H9 (cell line): Measurements from ENCODE around the gene FARP2. TPM values are rescaled to one million over a fixed set of nuclear protein-coding genes. Genes with fewer than 3 reads are reported as not detected.

Experiments used
- DNase-seq: peaks from one replicate; pipeline ENCODE4 v3.0.0-alpha.2; 2017
- H2AFZ ChIP-seq: one replicate; pipeline ENCODE4 v1.6.1; 2013; ENCODE audit warnings: mild to moderate bottlenecking, low read length, control low read depth, moderate library complexity
- H2AK5ac ChIP-seq: 2 replicates; pipeline ENCODE4 v1.6.1; 2013; ENCODE audit warnings: low read length, control low read depth, mixed read lengths; ENCODE audit not compliant: insufficient read length
- H2BK120ac ChIP-seq: one replicate; pipeline ENCODE4 v1.6.1; 2013; ENCODE audit warnings: low read depth, mild to moderate bottlenecking, low read length, control low read depth, inconsistent platforms; ENCODE audit not compliant: poor library complexity, severe bottlenecking
- H2BK12ac ChIP-seq: 2 replicates; pipeline ENCODE4 v1.6.1; 2013; ENCODE audit warnings: low read length, control low read depth, mixed read lengths, low read depth; ENCODE audit not compliant: insufficient read length
- H2BK15ac ChIP-seq: 2 replicates; pipeline ENCODE4 v1.6.1; 2013; ENCODE audit warnings: low read depth, low read length, control low read depth
- H2BK20ac ChIP-seq: one replicate; pipeline ENCODE4 v1.6.1; 2013; ENCODE audit warnings: low read depth, mild to moderate bottlenecking, low read length, control low read depth, inconsistent platforms; ENCODE audit not compliant: poor library complexity, severe bottlenecking
- H2BK5ac ChIP-seq: 2 replicates; pipeline ENCODE4 v1.6.1; 2013; ENCODE audit warnings: low read length, control low read depth, mixed read lengths; ENCODE audit not compliant: insufficient read length
- H3K14ac ChIP-seq: 2 replicates; pipeline ENCODE4 v1.6.1; 2013; ENCODE audit warnings: low read length, control low read depth; ENCODE audit not compliant: insufficient read depth
- H3K18ac ChIP-seq: 2 replicates; pipeline ENCODE4 v1.6.1; 2013; ENCODE audit warnings: low read depth, mild to moderate bottlenecking, mixed read lengths, low read length, control low read depth; ENCODE audit not compliant: insufficient read length
- H3K23ac ChIP-seq: 2 replicates; pipeline ENCODE4 v1.6.1; 2013; ENCODE audit warnings: low read length, control low read depth, mixed read lengths, low read depth; ENCODE audit not compliant: insufficient read length
- H3K23me2 ChIP-seq: 2 replicates; pipeline ENCODE4 v1.6.1; 2013; ENCODE audit warnings: low read depth, mild to moderate bottlenecking, mixed read lengths, low read length, control low read depth; ENCODE audit not compliant: insufficient read length, poor library complexity, severe bottlenecking
- H3K27ac ChIP-seq: 2 replicates; pipeline ENCODE4 v1.5.1; 2013; ENCODE audit warnings: low read length, control low read depth, mixed read lengths, low read depth; ENCODE audit not compliant: insufficient read length
- H3K27me3 ChIP-seq: 2 replicates; pipeline ENCODE4 v1.6.1; 2013; ENCODE audit warnings: low read length, control low read depth, inconsistent platforms; ENCODE audit not compliant: insufficient read depth
- H3K4ac ChIP-seq: 2 replicates; pipeline ENCODE4 v1.6.1; 2013; ENCODE audit warnings: low read depth, mild to moderate bottlenecking, control low read depth, inconsistent platforms, low read length, moderate library complexity
- H3K4me1 ChIP-seq: 2 replicates; pipeline ENCODE4 v1.6.1; 2013; ENCODE audit warnings: low read length, control low read depth, inconsistent platforms; ENCODE audit not compliant: insufficient read depth
- H3K4me2 ChIP-seq: 2 replicates; pipeline ENCODE4 v1.6.1; 2013; ENCODE audit warnings: low read length, control low read depth, mixed read lengths; ENCODE audit not compliant: insufficient read length, insufficient read depth
- H3K56ac ChIP-seq: 2 replicates; pipeline ENCODE4 v1.6.1; 2013; ENCODE audit warnings: low read depth, mild to moderate bottlenecking, mixed read lengths, low read length, control low read depth; ENCODE audit not compliant: insufficient read length
- H3K79me1 ChIP-seq: 2 replicates; pipeline ENCODE4 v1.6.1; 2013; ENCODE audit warnings: low read depth, mild to moderate bottlenecking, moderate library complexity, low read length, control low read depth, inconsistent platforms; ENCODE audit not compliant: insufficient read depth, poor library complexity, severe bottlenecking
- H3K79me2 ChIP-seq: 2 replicates; pipeline ENCODE4 v1.6.1; 2013; ENCODE audit warnings: low read length, control low read depth, inconsistent platforms; ENCODE audit not compliant: insufficient read depth
- H3K9ac ChIP-seq: 2 replicates; pipeline ENCODE4 v1.6.1; 2013; ENCODE audit warnings: low read length, control low read depth, mixed read lengths; ENCODE audit not compliant: insufficient read length; ENCODE audit errors: extremely low read depth
- H3K9me3 ChIP-seq: one replicate; pipeline ENCODE4 v1.6.1; 2013; ENCODE audit warnings: low read depth, low read length, inconsistent platforms; ENCODE audit not compliant: control insufficient read depth
- H3T11ph ChIP-seq: one replicate; pipeline ENCODE4 v1.6.1; 2013; ENCODE audit warnings: mild to moderate bottlenecking, low read length, control low read depth, inconsistent platforms
- H4K20me1 ChIP-seq: one replicate; pipeline ENCODE4 v1.6.1; 2013; ENCODE audit not compliant: control insufficient read depth, insufficient read length, insufficient read depth
- H4K5ac ChIP-seq: 2 replicates; pipeline ENCODE4 v1.6.1; 2013; ENCODE audit warnings: low read depth, mild to moderate bottlenecking, mixed read lengths, low read length, control low read depth; ENCODE audit not compliant: insufficient read length
- H4K8ac ChIP-seq: replicated peaks from 2 replicates; pipeline ENCODE4 v1.6.1; 2013; ENCODE audit warnings: low read length, control low read depth, mixed read lengths, low read depth; ENCODE audit not compliant: insufficient read length
- H4K91ac ChIP-seq: 2 replicates; pipeline ENCODE4 v1.6.1; 2013; ENCODE audit warnings: low read depth, mild to moderate bottlenecking, moderate library complexity, mixed read lengths, low read length, control low read depth; ENCODE audit not compliant: insufficient read length
- H3K27ac Mint-ChIP-seq, 3 experiments: 2 replicates in 2 of 3; 3 replicates in 1 of 3; pipeline ENCODE4 v1.8.0; 2020 to 2021; ENCODE audit warnings: mixed read lengths in 3 of 3, mild to moderate bottlenecking in 1 of 3, moderate library complexity in 1 of 3
- H3K27me3 Mint-ChIP-seq: 2 replicates; pipeline ENCODE4 v1.8.0; 2021; ENCODE audit warnings: low read depth, mild to moderate bottlenecking, moderate library complexity, mixed read lengths
- H3K36me3 Mint-ChIP-seq, 3 experiments: 2 replicates in 2 of 3; 3 replicates in 1 of 3; pipeline ENCODE4 v1.8.0; 2020 to 2021; ENCODE audit warnings: low read depth in 3 of 3, mixed read lengths in 3 of 3; ENCODE audit not compliant: insufficient read depth in 1 of 3
- H3K4me1 Mint-ChIP-seq, 2 experiments: 2 replicates each; pipeline ENCODE4 v1.8.0; 2020; ENCODE audit warnings: mixed read lengths in 2 of 2
- H3K4me3 Mint-ChIP-seq, 2 experiments: 2 replicates in 1 of 2; 3 replicates in 1 of 2; pipeline ENCODE4 v1.8.0; 2020 to 2021; ENCODE audit warnings: mild to moderate bottlenecking in 2 of 2, mixed read lengths in 2 of 2, moderate library complexity in 1 of 2
- H3K9me3 Mint-ChIP-seq, 2 experiments: 2 replicates in 1 of 2; 3 replicates in 1 of 2; pipeline ENCODE4 v1.8.0; 2020; ENCODE audit warnings: mild to moderate bottlenecking in 2 of 2, mixed read lengths in 2 of 2, moderate library complexity in 1 of 2
- WGBS: extraction: QIAGEN DNeasy Blood & Tissue Kit; methylation state at CpG from one replicate; pipeline ENCODE4 v1.1.7; 2013; ENCODE audit warnings: missing lambda C conversion rate, low lambda C conversion rate, mixed read lengths; ENCODE audit not compliant: insufficient read length; ENCODE audit errors: extremely low coverage; 5-methylcytosine and 5-hydroxymethylcytosine counted together
- total RNA-seq: library from RNA; stranded (reverse); gene quantifications from 2 replicates; pipeline ENCODE4 v1.2.1, GENCODE V29; 2021
- TF ChIP-seq, protein P1 (sequence below): fragments of 200-600 bp; sonication (generic); conservative IDR thresholded peaks from 3 replicates; pipeline ENCODE4 v1.8.0; 2021; ENCODE audit warnings: antibody characterized with exemption, mild to moderate bottlenecking

FARP2 gene
- total RNA-seq, 1 experiment from 2014 or later = 33.9 TPM

DNA sequence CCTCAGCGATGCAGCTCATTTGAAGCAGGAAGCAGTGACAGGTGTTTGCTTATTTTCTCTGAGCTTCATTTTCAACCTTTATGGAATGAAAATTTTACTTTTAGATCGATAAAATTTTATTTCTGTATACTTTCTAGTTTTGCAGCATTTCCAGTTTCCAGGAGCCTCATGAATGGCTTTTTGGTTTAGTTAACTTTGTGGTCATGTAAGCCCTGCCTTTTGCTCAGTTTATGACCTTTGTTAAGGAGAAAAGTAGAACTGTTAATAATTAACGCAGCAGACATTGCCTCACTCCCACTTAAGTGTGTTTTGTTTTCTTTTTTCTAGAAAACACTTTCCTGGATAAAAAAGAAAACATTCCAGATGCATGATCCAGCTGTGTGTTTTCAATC, 4.4 kb upstream of the FARP2 start:
- Mint-ChIP-seq H3K9me3 (no peaks in the 10 kb centered on the region), H3K27ac (no peak overlapping the region), H3K36me3 (peaks cover 33 to 74% (median 70%) of the 10 kb centered on the region in 3 experiments; a peak in 6 of 7 replicates), H3K4me3 (no peak overlapping the region), H3K4me1 (peaks cover 13 to 22% of the 10 kb centered on the region in 2 experiments), H3K27me3 (no peaks in the 10 kb centered on the region)
- Histone ChIP-seq H3K79me1 (no peaks in the 10 kb centered on the region), H4K91ac (no peak overlapping the region), H3K4ac (no peak overlapping the region), H3K23ac (no peak overlapping the region), H3K4me1 (no peaks in the 10 kb centered on the region), H3K23me2 (peaks cover 1% of the 10 kb centered on the region), H2BK20ac (no peak overlapping the region), H2AFZ (no peak overlapping the region), H4K20me1 (no peaks in the 10 kb centered on the region), H3K27ac (no peak overlapping the region), H2BK5ac (no peak overlapping the region), H3K79me2 (no peaks in the 10 kb centered on the region), H3T11ph (no peak overlapping the region), H4K8ac (no peak overlapping the region), H3K4me2 (no peak overlapping the region), H2BK12ac (no peak overlapping the region), H3K14ac (no peak overlapping the region), H3K56ac (no peak overlapping the region), H3K9ac (no peak overlapping the region), H3K18ac (no peak overlapping the region), H2BK15ac (no peak overlapping the region), H4K5ac (no peak overlapping the region), H3K9me3 (no peaks in the 10 kb centered on the region), H3K27me3 (no peaks in the 10 kb centered on the region), H2AK5ac (no peak overlapping the region), H2BK120ac (no peak overlapping the region)
- TF ChIP-seq, protein P1, sequence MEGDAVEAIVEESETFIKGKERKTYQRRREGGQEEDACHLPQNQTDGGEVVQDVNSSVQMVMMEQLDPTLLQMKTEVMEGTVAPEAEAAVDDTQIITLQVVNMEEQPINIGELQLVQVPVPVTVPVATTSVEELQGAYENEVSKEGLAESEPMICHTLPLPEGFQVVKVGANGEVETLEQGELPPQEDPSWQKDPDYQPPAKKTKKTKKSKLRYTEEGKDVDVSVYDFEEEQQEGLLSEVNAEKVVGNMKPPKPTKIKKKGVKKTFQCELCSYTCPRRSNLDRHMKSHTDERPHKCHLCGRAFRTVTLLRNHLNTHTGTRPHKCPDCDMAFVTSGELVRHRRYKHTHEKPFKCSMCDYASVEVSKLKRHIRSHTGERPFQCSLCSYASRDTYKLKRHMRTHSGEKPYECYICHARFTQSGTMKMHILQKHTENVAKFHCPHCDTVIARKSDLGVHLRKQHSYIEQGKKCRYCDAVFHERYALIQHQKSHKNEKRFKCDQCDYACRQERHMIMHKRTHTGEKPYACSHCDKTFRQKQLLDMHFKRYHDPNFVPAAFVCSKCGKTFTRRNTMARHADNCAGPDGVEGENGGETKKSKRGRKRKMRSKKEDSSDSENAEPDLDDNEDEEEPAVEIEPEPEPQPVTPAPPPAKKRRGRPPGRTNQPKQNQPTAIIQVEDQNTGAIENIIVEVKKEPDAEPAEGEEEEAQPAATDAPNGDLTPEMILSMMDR = no peak
- no CpG with 5 or more reads among the region's 3 CpGs for WGBS
- DNase-seq = no peak
